NCI-H128 (cell line): ENCODE results near the gene XPNPEP2.

Experiments
- DNase-seq: peaks from one replicate; lab custom pipeline; 2025; ENCODE audit not compliant: unreplicated experiment; lab: John Stamatoyannopoulos, UW

Gene XPNPEP2

DNA sequence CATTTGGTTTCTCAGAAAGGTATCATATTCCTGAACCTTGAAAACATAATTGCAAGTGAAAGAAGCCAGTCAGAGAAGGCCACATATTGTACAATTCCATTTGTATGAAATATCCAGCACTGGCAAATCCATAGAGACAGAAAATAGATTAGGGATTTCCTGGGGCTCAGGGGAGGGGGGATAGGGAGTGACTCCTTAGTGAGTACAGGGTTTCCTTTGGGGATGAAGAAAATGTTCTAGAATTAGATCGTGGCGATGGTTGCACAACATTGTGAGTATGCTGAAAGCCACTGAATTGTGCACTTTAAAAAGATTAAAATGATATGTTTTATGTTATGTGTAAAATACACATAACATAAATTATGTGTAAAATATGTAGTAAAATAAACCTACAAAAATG lies 10.3 kb downstream of the XPNPEP2 start:
- no peak for DNase-seq

DNA sequence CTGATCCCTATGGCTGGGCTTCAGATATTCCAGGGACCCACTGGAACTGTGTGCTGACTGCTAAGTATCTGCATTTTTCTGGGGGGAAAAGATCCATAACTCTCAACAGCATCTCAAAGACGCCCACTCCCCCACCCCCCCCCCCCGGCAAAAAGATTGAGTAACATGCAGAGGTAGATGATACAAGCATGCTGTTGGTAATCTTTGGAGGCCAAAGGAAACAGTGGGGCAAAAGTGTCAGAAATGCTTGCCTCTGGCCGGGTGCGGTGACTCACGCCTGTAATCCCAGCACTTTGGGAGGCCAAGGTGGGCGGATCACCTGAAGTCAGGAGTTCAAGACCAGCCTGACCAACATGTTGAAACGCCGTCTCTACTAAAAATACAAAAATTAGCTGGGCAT lies 12.2 kb downstream of the XPNPEP2 start:
- DNase-seq, result no peak

DNA sequence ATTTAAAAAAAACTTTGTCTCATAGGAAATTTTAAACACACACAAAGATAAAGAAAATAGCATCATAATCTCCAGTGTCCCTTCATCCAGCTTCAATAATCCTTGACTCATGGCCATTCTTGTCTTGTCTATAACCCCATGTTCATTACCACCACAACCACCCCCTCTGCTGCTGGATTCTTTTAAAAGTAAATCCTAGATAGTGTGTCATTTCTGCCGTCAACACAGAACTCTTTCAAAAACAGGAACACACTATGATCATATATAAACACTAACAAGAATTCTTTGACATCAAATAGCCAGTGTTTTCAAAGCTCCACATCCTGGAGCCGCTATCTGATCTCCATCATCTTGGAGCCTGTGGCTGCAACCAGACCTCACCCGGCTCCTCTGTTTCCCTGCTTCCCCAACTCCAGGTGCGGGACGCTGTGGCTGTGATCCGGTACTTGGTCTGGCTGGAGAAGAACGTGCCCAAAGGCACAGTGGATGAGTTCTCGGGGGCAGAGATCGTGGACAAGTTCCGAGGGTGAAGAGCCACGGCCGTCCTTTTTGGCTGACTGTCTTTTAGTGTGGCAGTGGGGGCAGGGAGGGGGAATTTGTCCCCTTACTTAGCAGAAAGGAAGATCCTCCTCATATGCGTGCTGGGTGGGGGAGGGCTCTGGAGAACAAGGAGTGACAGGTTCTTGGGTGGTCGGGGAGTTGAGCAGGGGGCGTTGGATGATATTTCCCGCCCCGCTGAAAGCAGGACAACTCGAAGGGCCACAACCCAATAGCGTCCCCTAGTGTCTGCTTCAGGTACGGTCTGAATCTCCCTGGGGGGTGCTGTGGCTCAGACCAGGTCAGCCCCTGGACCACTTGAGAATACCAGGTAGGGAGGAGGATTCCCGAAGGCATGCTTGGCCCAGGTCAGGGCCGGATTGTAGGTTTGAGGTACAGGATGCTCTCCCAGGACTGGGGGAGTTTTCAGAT lies 15.6 kb downstream of the XPNPEP2 start:
- DNase-seq, result no peak

DNA sequence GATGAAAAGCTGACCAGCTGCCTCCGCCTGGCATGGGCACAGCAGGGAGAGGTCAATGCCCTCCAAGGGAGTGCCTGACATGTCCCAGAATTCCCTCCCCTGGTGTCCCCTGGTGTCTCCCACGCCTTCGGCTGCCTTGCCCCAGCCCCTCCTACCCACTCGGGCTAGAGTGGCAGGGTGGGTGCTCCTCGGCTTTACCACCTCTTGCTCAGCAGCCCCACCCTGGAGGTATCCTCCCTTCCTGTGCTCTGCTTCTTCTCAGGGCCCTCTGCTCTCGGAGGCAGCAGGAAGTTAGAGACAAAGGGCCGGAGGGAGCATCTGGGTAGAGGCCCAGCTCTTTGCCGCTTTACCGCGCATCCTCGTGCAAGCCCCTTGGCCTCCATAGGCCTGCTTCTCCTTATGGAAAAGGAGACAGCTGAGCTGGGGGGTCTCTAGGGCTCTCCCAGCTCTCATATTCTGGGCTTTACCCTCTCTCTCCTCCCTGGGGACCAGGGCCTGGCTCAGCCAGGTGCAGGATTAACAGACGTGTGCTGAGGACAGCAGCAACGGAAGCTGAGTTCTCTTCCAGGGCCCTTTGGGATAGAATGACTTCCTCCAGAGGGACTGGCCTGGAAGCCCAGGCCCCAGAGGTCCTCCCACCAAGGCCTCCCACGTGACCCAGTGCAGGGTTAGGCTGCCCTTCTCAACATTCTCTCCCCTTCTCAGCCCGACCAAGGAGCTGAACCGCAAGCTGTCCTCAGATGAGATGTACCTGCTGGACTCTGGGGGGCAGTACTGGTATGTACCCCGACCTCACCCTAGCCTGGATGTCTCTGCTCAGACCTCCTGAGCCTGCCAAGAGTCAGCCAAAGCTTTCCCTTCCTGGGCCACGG lies 17.2 kb downstream of the XPNPEP2 start:
- no peak for DNase-seq

DNA sequence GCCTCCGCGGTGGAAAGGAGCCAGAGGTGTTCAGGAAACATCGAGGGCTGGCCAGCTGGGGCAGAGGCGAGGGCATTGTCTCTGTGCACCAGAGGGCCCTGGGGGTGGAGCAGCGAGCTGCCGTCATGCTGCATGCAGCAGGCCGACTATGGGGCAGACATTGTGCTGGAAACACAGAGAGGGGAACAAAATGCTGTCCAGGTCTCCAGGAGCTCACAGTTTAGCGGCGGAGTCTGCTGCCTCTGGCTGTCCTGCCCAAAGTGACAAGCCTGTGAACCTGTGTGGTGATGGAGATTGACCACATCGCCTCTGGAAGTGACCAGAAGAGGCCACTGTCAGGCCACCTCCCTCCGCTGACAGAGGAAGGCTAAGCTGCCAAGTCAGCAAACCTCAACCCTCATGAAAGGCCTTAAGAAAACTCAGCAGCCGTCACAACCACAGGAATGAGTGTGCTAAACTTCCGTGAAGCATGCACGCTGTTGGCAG lies 20.8 kb downstream of the XPNPEP2 start:
- no peak for DNase-seq

DNA sequence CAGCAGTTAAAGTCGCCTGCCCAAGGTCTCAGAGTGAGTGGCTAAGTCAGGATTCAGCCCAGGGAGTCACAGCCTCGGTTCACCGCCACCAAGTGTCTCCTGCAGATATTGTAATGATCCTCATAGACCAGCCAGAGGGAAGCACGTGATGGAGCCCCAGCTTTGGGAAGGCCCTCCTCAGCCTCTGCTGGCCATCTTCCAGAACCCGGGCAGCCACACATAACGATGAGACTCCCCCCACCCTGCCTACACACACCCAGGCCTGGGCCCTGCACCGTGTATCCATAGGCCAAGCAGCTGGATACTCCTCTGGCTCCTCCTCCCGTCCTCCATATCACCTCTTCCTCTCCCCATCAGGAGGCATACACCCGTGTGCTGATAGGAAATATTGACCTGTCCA lies 21.4 kb downstream of the XPNPEP2 start:
- DNase-seq, result no peak

DNA sequence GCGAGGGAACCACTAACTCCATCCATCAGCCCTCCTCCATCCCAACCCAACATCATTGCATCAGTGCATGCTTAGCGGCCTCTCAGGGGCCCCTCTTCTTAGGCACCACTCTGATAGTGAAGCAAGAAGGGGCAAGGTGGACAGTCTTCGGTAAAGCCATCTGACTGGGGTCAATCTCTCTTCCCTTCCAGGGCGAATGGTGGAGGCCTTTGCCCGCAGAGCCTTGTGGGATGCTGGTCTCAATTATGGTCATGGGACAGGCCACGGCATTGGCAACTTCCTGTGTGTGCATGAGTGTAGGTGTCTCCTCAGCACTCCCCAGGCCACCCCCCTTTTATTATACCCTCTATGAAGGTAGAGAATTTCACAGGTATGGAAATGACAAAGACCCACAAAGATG lies 22.2 kb downstream of the XPNPEP2 start:
- DNase-seq, result no peak

DNA sequence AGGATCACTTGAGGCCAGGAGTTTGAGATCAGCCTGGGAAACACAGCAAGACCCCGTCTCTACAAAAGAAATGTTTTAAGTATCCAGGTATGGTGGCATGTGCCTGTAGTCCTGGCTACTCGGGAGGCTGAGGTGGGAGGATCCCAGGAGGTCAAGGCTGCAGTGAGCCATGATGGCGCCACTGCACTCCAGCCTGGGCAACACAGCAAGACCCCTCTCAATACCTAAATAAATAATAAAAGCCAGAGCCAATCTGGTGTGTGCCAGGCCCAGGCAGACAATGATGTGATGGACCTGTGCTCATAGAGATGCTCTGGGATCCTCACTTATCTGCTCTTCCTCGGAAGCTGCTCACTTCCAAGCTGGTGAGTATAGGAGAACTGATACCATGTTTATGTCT lies 22.8 kb downstream of the XPNPEP2 start:
- no peak for DNase-seq

DNA sequence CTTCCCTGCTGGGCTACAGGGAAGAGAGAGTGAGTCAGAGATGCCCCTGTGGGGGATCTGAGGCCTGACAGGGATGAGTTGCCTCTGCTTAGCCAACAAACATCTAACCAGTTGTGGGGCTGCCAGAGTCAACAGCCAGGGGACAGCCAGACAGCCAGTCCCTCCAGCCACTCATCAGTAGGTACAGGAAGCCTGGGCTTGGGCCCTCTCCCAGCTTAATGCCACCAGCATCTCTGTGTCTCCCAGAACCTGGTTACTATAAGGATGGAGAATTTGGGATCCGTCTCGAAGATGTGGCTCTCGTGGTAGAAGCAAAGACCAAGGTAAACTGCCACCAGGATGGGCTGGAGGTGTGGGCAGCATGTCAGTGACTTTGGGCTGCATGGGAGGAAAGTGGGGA lies 23.7 kb downstream of the XPNPEP2 start:
- no peak for DNase-seq

DNA sequence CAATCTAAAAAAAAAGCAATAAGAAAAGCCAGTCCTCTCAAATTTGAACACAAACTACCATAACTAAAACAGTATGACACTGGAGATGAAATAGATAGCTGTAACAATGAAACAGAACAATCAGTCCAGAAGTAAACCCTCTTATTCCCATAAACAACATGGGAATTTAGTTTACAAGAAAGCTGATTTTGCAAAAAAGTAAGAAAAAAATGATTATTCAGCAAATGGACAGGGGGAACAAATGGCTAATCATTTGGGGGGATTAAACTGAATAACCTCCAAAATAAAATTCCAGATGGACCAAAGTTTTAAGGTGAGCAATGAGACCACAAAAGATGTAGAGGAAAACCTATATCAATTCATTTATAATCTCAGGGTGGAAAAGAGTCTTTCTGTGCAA lies 24.9 kb downstream of the XPNPEP2 start:
- no peak for DNase-seq

DNA sequence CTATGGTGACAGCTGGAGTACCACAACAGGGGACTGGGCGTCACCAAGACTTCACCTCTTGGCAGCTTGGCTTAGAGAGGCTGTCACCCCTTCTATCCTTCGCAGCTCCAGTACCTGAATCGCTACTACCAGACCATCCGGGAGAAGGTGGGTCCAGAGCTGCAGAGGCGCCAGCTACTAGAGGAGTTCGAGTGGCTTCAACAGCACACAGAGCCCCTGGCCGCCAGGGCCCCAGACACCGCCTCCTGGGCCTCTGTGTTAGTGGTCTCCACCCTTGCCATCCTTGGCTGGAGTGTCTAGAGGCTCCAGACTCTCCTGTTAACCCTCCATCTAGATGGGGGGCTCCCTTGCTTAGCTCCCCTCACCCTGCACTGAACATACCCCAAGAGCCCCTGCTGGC lies 29.4 kb downstream of the XPNPEP2 start:
- DNase-seq, result no peak

DNA sequence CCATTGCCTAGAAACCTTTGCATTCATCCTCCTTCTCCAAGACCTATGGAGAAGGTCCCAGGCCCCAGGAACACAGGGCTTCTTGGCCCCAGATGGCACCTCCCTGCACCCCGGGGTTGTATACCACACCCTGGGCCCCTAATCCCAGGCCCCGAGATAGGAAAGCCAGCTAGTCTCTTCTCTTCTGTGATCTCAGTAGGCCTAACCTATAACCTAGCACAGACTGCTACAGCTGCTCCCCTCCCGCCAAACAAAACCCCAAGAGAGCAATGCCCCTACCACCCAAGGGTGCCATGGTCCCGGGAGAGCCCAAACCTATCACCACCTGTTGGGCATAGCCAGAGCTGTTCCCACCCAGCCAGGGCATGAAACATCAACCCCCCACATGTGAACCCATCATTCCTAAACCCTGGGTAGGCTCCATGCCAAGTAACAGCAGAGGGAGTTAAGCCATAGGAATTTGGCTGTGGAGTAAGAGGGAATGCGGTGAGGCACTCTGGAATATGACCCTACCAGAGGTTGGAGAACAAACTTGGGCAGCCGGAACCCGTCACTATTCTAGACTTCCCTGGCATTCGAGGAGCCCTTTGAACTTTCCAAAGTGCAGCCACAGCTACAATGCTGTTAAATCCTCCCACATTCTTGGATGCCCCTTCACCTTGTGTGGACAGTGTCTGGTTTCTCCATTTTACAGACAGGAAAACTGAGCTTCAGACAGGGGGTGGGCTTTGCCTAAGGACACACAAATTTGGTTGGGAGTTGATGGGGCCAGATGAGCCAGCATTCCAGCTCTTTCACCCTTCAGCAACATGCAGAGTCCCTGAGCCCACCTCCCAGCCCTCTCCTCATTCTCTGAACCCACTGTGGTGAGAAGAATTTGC lies 30.0 kb downstream of the XPNPEP2 start:
- no peak for DNase-seq

DNA sequence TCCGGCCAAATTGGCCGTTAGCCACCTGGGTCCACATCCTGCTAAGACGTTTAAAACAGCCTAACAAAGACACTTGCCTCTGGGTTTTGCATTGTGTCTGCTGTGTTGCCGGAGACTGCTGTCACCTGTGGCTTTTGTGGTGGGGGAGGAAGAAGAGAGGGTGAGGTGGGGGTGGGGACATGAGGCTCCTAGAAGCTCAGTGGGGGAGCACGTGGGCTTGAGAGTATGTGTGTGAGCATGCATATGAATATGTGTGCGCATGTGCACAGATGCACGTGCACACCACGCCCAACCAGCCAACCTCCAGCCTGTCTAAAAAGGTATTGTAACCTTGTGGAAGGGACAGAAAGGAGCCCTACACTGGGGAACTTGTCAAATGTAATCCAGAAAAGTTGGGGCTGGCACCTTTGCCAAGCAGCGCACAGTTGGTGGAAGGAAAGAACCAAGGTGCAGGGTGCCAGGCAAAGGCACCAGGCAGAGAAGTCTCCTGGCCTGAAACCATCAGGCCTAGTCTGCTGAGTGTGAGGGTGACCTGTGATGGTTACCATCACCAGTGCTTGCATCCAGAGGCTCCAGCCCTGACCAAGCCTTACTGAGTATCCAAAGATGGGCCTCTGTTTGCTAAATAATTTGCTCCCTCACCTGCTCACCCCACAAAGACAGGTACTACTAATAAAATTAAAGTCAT lies 30.8 kb downstream of the XPNPEP2 start:
- no peak for DNase-seq

DNA sequence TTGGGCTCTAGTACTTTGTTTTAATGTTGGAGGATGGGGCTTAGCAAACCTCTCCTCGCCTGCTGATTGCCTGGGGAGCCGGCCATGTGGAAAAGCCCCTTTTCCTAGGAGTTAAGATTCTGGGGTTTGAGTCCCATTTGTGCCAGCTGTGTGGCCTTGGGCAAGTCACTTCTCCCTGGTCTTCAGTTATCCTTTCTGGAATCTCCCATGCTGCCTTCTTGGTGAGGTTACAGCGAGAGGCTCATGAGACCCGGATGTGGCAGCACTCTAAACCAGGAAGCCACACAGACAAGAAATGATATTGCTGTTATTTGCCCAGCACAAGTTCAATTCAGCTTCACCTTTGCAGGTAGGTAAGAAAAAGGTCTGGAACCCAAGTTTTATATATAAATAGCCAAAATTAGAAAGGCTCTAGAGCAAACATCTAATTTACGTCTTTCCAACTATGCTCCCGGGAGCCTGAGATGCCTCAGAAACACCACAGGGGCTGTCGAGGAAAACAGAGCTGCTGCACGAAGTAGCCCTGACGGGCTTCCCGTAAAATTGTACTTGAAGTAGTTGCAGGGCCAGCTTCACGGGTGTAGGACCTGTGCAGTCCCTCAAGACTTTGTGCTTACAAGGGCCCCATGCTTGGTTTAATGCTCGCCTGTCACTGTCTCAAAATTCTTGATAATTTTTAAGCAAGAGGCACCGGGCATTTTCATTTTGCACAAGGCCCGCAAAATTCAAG lies 32.7 kb downstream of the XPNPEP2 start:
- no peak for DNase-seq

DNA sequence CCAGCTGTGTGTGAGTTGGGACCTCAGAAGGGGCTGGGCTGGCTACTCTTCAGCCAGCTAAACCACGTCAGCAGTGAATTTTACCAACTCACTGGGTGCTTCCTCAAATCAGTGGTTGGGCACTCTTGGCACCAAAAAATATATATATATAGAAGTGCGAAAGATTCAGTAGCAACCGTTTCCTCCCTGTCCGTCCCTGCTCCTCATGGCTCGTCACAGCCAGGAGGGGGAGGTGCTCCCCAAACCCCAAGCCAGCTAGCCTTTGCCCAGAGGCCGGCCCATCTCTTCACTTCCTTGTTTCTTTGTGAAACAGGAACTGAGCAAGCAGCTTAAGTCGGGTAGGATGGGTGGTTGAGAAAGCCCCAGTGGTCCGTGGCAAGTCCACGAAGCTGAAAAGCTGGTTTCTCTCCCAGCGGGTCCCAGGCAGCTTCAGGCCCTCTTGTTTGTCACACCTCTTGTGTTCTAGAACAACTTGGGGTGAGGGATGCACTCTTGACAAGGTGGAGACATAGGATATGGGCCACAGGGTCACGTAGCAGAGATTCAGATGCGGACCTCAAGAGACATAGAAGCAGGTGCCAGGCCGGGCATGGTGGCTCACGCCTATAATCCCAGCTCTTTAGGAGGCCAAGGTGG lies 34.1 kb downstream of the XPNPEP2 start:
- DNase-seq, result no peak

DNA sequence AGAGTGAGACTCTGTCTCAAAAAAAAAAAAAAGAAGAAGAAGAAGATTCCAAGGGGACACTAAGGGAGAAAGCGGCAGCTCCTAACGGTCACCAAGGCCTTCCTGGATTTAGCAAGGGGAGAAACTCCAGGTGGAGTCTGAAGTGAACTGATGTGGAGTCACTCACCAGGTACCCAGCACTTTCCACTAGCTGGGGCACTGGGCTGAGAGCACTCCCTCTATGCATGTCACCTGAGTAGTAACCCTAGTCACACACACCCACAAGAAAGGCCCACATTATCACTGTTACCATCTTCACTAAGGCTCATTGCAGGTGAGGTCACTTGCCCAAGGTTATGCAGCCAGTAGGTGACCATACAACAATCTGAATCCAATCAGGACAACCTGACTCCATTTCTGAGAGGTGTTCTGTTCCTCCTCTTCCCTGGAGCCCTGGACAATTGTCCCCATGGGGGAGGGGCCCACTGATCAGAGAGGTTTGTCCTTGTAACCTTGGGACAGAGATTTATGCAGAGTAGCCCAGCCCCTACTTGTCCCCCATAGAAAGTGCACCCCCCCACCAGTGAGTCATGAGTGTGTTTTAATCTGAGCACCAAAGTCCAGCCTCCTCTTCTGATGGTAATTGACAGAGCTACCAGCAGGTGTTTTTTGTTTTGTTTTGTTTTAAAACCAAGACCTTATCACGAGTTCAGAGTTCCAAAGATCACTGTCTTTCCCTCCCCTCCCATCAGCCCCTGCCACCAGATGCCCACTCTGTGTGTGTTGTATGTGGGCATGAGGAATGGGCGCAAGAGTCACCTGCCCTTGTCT lies 35.1 kb downstream of the XPNPEP2 start:
- DNase-seq, result no peak

DNA sequence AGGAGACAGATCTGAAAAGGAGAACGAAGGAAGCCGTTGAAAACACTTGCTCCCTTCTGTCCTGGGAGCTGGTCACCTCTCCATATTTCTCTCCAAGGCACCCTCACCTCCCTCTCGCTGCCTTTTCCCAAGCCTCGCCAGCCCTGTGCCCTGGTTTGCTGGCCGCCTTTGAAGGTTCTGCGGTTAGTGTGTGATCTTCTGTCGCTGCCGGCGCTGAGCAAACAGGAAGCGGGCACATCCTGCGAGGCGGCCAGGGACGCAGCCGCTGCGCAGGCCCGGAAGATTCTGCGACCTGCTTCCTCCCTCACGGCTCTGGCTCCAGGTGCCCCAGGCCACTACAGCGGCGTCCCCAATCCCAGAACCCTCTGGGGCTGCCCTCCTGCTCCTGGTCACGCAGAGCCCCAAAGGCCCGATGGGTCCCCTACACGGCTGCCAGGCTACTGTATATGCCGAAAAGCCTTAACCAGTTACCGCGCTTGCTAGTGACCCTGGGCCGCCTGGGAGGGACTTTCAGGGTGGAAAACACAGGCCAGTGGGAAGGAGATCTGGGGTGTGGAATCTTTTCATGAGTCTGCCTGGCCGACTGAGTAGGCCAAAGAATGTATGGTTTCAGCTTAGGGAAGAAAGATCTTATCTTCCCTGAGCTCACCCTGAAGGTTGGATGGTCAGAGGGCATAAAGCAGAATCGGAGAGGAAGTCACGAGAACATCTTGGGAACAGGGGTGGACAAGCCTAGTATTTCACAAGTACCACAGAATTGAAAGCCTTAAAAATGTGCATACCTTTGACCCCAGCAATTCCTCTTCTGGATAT lies 38.6 kb downstream of the XPNPEP2 start:
- DNase-seq, result no peak
